Neuron (in vitro differentiated cells): ENCODE results near the gene VOPP1.

Source experiments
- H2AFZ ChIP-seq: one replicate; pipeline ENCODE4 v1.6.1; 2013; ENCODE audit warnings: low read depth, mild to moderate bottlenecking, inconsistent platforms, low read length, moderate library complexity
- H3K27me3 ChIP-seq: one replicate; pipeline ENCODE4 v1.6.1; 2013; ENCODE audit warnings: low read length; ENCODE audit not compliant: insufficient read depth
- H3K36me3 ChIP-seq: one replicate; pipeline ENCODE4 v1.6.1; 2013; ENCODE audit warnings: low read length; ENCODE audit not compliant: insufficient read depth
- H3K4me1 ChIP-seq: one replicate; pipeline ENCODE4 v1.6.1; 2013; ENCODE audit warnings: low read length; ENCODE audit not compliant: insufficient read depth
- H3K4me3 ChIP-seq: 2 replicates; pipeline ENCODE4 v1.5.1; 2013; ENCODE audit warnings: mild to moderate bottlenecking, low read length, moderate library complexity
- H3K9me3 ChIP-seq: one replicate; pipeline ENCODE4 v1.6.1; 2013; ENCODE audit warnings: low read length

VOPP1 gene

GRCh38 chr7:55546814-55547213 is 25.5 kb downstream of the VOPP1 start:
- Histone ChIP-seq H3K36me3 (peaks cover 3% of the 10 kb centered on the region), H3K27me3 (no peaks in the 10 kb centered on the region), H3K4me3 (no peak overlapping the region), H2AFZ (no peak overlapping the region), H3K9me3 (no peaks in the 10 kb centered on the region), H3K4me1 (peaks cover under 1% of the 10 kb centered on the region)

- no peaks in the 10 kb centered on the region for H3K4me1 ChIP-seq
- no peaks in the 10 kb centered on the region for H3K27me3 ChIP-seq
- no peak overlapping the region for H2AFZ ChIP-seq
- H3K4me3 ChIP-seq, result no peak overlapping the region
- peaks cover 1% of the 10 kb centered on the region for H3K9me3 ChIP-seq
- H3K36me3 ChIP-seq, result peaks cover 3% of the 10 kb centered on the region
Measured at GRCh38 chr7:55545496-55545895, 26.8 kb downstream of the VOPP1 start.

DNA sequence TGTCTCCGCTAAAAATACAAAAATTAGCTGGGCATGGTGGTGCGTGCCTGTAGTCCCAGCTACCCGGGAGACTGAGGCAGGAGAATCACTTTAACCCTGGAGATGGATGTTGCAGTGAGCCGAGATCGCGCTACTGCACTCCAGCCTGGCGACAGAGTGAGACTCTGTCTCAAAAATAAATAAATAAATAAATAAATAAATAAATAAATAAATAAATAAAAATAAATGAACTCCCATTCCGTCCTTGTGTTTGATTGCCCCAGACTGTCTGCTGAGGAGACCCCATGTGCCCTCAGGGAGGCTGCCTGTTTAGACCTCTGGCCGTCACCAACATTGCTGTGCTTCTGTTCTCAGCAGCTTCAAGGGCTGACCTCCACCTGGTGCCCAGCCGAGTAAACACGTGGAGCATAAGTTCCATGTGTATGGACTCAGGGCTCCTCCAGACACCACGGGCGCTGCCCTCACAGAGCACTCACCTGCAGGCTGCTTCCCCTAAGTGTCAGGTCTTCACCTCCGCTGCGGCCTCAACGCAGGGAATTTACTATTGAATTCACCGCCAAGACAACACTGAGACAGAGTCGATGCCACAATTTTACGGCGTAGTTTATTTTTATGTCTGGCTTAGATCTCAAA is 32.0 kb downstream of the VOPP1 start:
- Histone ChIP-seq H3K4me1 (no peaks in the 10 kb centered on the region), H2AFZ (no peak overlapping the region), H3K9me3 (peaks cover 3% of the 10 kb centered on the region), H3K36me3 (peaks cover 3% of the 10 kb centered on the region), H3K4me3 (no peak overlapping the region), H3K27me3 (no peaks in the 10 kb centered on the region)

DNA sequence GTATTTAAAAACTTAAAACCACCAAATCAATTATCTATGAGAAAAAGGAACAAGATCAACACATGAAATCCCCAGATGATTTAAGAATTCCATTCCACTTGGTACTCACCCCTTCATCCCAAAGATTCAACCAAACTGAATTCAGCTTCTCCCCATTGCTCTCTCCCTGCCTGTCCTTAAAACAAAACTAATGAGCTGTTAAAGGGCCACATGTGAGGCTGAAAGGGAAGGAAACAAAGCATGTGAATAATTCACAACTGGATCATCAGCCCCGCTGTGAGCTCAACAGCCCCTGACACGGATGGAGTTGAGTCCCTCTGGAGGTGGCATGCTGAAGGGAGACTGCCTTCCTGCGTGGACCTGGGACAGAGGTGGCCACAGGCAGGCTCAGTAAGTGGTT is 32.9 kb downstream of the VOPP1 start:
- Histone ChIP-seq H2AFZ (no peak overlapping the region), H3K4me3 (no peak overlapping the region), H3K9me3 (peaks cover 3% of the 10 kb centered on the region), H3K36me3 (peaks cover 3% of the 10 kb centered on the region), H3K27me3 (no peaks in the 10 kb centered on the region), H3K4me1 (no peaks in the 10 kb centered on the region)

DNA sequence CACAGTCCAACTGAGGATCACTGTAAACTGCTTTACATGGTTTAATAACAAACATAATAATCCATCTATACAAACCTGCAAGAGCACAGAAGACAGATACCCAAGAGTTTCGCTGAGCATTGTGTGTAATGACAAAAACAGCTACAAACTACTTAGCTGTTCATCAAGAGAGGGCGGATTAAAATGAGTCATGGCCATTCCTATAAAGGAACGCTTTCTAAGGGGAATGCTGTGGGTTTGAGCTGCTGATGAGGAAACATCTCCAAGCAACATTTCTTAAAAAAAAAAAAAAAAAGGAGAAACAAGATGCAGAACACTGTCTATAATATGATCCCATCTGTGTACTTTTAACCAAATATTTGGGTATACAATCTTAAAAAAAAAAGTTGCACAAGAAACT is 33.8 kb downstream of the VOPP1 start:
- Histone ChIP-seq H3K9me3 (peaks cover 3% of the 10 kb centered on the region), H3K27me3 (no peaks in the 10 kb centered on the region), H3K4me1 (no peaks in the 10 kb centered on the region), H2AFZ (no peak overlapping the region), H3K4me3 (no peak overlapping the region), H3K36me3 (peaks cover 3% of the 10 kb centered on the region)

DNA sequence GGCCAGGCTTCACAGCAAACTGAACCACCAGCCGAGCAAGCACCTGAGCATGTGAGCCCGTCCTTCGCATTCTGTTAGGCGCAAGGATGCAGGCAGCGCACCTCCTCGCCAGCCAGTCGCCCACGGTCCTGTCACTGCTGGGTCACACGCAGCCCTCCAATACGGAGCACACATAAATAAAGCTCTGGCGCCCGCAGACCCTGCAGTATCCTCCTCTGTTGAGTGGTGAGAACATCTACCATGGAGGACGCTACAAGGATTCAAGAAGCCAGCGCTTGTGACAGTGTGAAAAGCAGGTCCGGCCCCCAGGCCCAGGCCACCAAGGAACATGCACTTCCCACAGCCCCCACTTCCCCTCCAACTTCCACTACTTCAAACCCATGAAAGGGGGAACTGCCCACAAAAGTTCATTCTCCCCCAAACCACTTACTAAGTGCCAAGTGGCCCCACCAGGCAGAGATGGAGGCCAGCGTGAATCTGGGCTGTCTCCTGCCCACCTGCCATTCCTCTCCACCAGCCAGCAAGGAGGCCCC is 34.8 kb downstream of the VOPP1 start:
- H2AFZ ChIP-seq, result no peak overlapping the region
- H3K4me3 ChIP-seq, result no peak overlapping the region

GRCh38 chr7:55536619-55537457 is 35.5 kb downstream of the VOPP1 start:
- no peaks in the 10 kb centered on the region for H3K27me3 ChIP-seq
- H3K4me3 ChIP-seq, result no peak overlapping the region
- no peak overlapping the region for H2AFZ ChIP-seq
- H3K36me3 ChIP-seq, result no peaks in the 10 kb centered on the region
- no peaks in the 10 kb centered on the region for H3K4me1 ChIP-seq
- peaks cover 3% of the 10 kb centered on the region for H3K9me3 ChIP-seq

More for the DNA sequence above, 34.8 kb downstream of the VOPP1 start:
- H3K36me3 ChIP-seq, result no peaks in the 10 kb centered on the region
- no peaks in the 10 kb centered on the region for H3K4me1 ChIP-seq
- H3K27me3 ChIP-seq, result no peaks in the 10 kb centered on the region
- H3K9me3 ChIP-seq, result peaks cover 3% of the 10 kb centered on the region

DNA sequence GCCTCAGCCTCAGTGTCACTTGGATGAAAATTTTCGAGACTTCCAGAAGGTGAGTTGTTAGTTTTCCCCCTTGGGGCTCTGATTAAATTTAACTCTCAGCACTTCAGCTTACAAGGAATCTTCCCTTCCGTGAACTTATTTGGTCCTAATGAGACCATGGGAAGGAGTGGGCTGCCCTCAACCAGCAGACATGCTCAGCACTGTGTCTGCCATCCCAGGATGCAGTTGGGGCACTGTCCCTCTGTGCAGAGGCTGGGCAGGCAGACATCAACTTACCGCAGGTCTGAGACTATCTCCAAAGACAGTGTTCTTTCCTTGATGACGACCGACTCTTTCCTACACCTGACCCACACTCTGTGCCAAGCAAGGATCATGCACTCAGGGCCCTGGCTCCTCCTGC is 36.7 kb downstream of the VOPP1 start:
- no peaks in the 10 kb centered on the region for H3K36me3 ChIP-seq
- no peaks in the 10 kb centered on the region for H3K27me3 ChIP-seq
- no peak overlapping the region for H3K4me3 ChIP-seq
- H3K9me3 ChIP-seq, result peaks cover 3% of the 10 kb centered on the region
- H3K4me1 ChIP-seq, result no peaks in the 10 kb centered on the region
- H2AFZ ChIP-seq, result no peak overlapping the region

DNA sequence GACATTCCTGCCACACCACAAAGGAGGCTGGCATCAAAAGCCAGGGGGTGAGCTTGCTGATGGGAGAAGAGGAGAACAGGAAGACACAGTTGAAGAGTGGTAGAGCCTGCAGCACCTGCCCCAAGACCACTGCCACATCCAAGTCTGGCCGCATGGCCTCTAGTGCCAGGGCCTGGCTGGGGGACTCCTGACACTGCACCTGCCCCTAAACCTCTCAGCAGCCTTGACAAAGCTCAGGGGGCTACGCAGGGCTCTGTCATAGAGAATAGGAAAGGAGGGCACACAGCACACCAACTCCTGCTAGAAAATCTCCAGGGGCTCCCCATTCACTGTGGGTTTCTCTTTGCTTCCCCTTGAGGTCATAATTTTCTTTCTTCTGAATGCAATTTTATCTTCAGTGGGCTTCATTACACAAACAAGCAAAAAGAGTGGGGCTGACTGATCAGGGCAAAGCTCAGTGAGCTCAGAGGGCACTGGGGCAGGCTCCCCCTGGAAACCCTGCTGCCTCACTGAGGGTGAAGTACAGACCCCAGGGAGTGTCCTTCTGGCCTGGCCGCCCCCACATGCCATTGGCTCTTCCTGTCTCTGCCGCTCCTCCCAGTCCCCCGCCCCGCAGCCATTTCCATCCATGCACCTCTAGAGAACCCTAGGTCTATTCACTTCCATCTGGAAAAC is 37.2 kb downstream of the VOPP1 start:
- no peaks in the 10 kb centered on the region for H3K4me1 ChIP-seq
- no peaks in the 10 kb centered on the region for H3K36me3 ChIP-seq
- no peaks in the 10 kb centered on the region for H3K27me3 ChIP-seq
- no peak overlapping the region for H3K4me3 ChIP-seq
- H2AFZ ChIP-seq, result no peak overlapping the region
- H3K9me3 ChIP-seq, result no peaks in the 10 kb centered on the region

DNA sequence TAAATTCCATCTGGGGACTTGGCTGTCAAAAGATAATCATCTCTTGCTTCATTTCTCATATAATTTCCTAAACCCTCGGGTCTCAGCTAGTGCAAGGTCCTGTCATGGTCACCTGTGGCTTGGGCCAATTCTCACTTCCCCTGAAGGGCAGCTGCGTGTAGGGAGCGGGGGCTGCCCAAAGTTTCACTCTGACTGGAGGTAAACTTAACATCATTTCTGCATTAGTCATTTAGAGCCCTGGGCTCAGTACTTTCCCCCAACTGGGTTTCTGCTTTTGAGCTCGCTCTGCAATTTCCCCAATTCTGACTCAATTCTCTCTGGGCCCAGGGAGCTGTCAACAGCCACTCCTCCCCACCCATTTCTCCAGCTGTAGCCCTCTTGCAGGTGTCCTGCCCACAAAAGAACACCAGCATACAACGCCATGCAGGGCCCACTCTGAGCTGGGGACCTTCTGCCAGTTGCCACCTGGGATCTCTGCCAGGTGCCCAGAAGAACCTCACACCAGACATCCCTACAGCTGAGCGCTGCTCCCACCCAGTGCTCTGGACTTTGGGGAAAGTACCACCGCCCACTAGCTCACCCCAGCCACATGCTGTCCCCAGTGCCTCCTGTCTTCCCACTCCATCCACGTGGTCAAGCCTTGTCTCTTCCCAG is 37.9 kb downstream of the VOPP1 start:
- Histone ChIP-seq H3K9me3 (no peaks in the 10 kb centered on the region), H3K4me1 (no peaks in the 10 kb centered on the region), H3K36me3 (no peaks in the 10 kb centered on the region), H3K27me3 (no peaks in the 10 kb centered on the region), H2AFZ (no peak overlapping the region), H3K4me3 (no peak overlapping the region)

- no peaks in the 10 kb centered on the region for H3K36me3 ChIP-seq
- no peaks in the 10 kb centered on the region for H3K4me1 ChIP-seq
- no peak overlapping the region for H3K4me3 ChIP-seq
- no peaks in the 10 kb centered on the region for H3K27me3 ChIP-seq
- H2AFZ ChIP-seq, result no peak overlapping the region
- no peaks in the 10 kb centered on the region for H3K9me3 ChIP-seq
Measured at GRCh38 chr7:55533729-55534080, 38.6 kb downstream of the VOPP1 start.

DNA sequence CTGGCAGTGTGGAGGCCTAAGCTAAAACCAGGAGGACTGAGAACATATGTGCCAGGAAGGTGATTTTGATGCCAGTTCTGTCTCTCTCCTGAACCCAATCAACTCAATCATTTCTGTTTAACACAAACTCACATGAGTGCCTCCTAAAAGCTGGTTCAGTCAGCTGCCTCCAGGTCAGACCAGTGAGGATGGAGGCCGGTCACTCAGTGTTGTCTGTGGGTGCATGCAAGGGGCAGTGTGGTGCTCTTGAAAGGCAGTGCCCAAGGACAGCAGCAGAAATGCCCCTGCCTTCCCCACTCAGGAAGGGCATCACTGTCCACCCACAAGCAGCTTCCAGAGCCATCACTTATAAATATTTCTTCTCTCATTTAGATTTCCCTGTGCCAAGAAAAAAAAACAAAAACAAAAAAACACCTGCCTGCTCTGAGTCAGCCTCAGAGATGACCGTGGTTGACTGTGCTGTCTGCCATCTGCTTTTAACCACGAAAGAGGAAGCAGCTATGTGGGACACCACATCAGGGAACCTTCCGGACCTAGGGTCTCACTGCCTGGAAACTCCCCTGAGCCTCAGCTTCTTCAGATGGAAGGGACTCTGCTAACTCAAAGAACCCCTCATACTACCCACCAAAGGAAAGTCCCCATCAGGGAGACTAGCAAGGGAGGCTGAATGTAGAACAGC is 39.1 kb downstream of the VOPP1 start:
- Histone ChIP-seq H3K36me3 (no peaks in the 10 kb centered on the region), H3K9me3 (no peaks in the 10 kb centered on the region), H3K27me3 (no peaks in the 10 kb centered on the region), H3K4me3 (no peak overlapping the region), H2AFZ (no peak overlapping the region), H3K4me1 (no peaks in the 10 kb centered on the region)
